H1 (cell line): ENCODE measurements around the gene TNIP1. TPM values are rescaled to one million over a fixed set of nuclear protein-coding genes. Genes with fewer than 3 reads are reported as not detected.

ENCODE experiments used
- CTCF ChIA-PET: fragments of 300-600 bp; sonication (Branson Sonifier 250); formaldehyde crosslinking; loops from one replicate; lab custom pipeline; 2021; ENCODE audit not compliant: partially characterized antibody; lab: Charles Lee
- POLR2A ChIA-PET: fragments of 300-600 bp; sonication (Branson Sonifier 250); formaldehyde crosslinking; loops from one replicate; lab custom pipeline; 2021; ENCODE audit warnings: inconsistent platforms; ENCODE audit not compliant: partially characterized antibody; lab: Charles Lee
- DNase-seq, 2 experiments: peaks; one replicate each; pipeline versions ENCODE4 v3.0.0 to v3.0.0-alpha.2; 2010 to 2022; ENCODE audit warnings: low spot score in 2 of 2, low read depth in 1 of 2, mixed read lengths in 1 of 2
- FAIRE-seq: peaks from 2 replicates; lab custom pipeline; 2011; peaks lifted over from hg19 to GRCh38; lab: Jason Lieb, UNC
- H2AFZ ChIP-seq: 2 replicates; pipeline ENCODE4 v1.8.1; 2012; ENCODE audit warnings: low read length, inconsistent platforms
- H2AK5ac ChIP-seq: 2 replicates; pipeline ENCODE4 v1.6.1; 2013; ENCODE audit warnings: low read depth, low read length
- H2BK120ac ChIP-seq: replicated peaks from 2 replicates; pipeline ENCODE3; 2013; ENCODE audit warnings: low read depth, low read length, inconsistent platforms
- H2BK12ac ChIP-seq: 2 replicates; pipeline ENCODE4 v1.6.1; 2013; ENCODE audit warnings: low read depth, low read length
- H2BK15ac ChIP-seq: 2 replicates; pipeline ENCODE4 v1.6.1; 2013; ENCODE audit warnings: low read length
- H2BK20ac ChIP-seq: 2 replicates; pipeline ENCODE4 v1.6.1; 2013; ENCODE audit warnings: low read length
- H2BK5ac ChIP-seq: 2 replicates; pipeline ENCODE4 v1.6.1; 2013; ENCODE audit warnings: low read depth, low read length
- H3K14ac ChIP-seq: 2 replicates; pipeline ENCODE4 v1.6.1; 2013; ENCODE audit warnings: inconsistent platforms; ENCODE audit not compliant: insufficient read length
- H3K18ac ChIP-seq: 2 replicates; pipeline ENCODE4 v1.6.1; 2013; ENCODE audit warnings: low read length; ENCODE audit errors: extremely low read depth
- H3K23ac ChIP-seq: 2 replicates; pipeline ENCODE4 v1.6.1; 2013; ENCODE audit warnings: inconsistent platforms; ENCODE audit not compliant: insufficient read length
- H3K23me2 ChIP-seq: 2 replicates; pipeline ENCODE4 v1.6.1; 2013; ENCODE audit warnings: low read depth, low read length
- H3K27ac ChIP-seq: 2 replicates; pipeline ENCODE4 v1.6.1; 2011; ENCODE audit warnings: low read depth, low read length, inconsistent platforms
- H3K27me3 ChIP-seq, 4 experiments: replicated peaks in 1 of 4; 1 replicate in 1 of 4; 2 replicates in 3 of 4; pipeline versions ENCODE4 v1.6.1 to v1.8.1; 2011 to 2013; ENCODE audit warnings: low read length in 3 of 4, mild to moderate bottlenecking in 3 of 4, inconsistent platforms in 2 of 4, mixed read lengths in 2 of 4, moderate library complexity in 1 of 4; ENCODE audit not compliant: control insufficient read depth in 3 of 4, insufficient read depth in 3 of 4; ENCODE audit errors: extremely low read depth in 1 of 4
- H3K36me3 ChIP-seq, 4 experiments: 2 replicates each; pipeline versions ENCODE4 v1.6.1 to v1.8.1; 2011 to 2013; ENCODE audit warnings: mild to moderate bottlenecking in 4 of 4, low read length in 3 of 4, moderate library complexity in 2 of 4, control low read depth in 1 of 4, inconsistent platforms in 1 of 4; ENCODE audit not compliant: insufficient read depth in 4 of 4, control insufficient read depth in 2 of 4
- H3K4ac ChIP-seq: replicated peaks from 2 replicates; pipeline ENCODE3; 2013; ENCODE audit warnings: low read length, low read depth, mixed read lengths, inconsistent platforms; ENCODE audit not compliant: insufficient read length
- H3K4me1 ChIP-seq, 4 experiments: replicated peaks in 1 of 4; 1 replicate in 1 of 4; 2 replicates in 3 of 4; pipeline versions ENCODE4 v1.6.1 to v1.8.1; 2011 to 2013; ENCODE audit warnings: low read length in 3 of 4, inconsistent platforms in 2 of 4, mixed read lengths in 1 of 4; ENCODE audit not compliant: insufficient read depth in 4 of 4, control insufficient read depth in 3 of 4
- H3K4me2 ChIP-seq, 2 experiments: 2 replicates each; pipeline versions ENCODE4 v1.6.1 to v1.8.1; 2011 to 2013; ENCODE audit warnings: low read depth in 2 of 2, low read length in 2 of 2, control low read depth in 1 of 2, inconsistent platforms in 1 of 2, mild to moderate bottlenecking in 1 of 2; ENCODE audit not compliant: insufficient read depth in 1 of 2
- H3K4me3 ChIP-seq, 4 experiments: fragments of 200-600, 300-600 bp in 1 of 4; sonication (generic), shearing (Covaris generic), sonication (Bioruptor Twin) in 1 of 4; 2 replicates each; pipeline versions ENCODE4 v1.5.1 to v1.8.1; 2011 to 2016; ENCODE audit warnings: low read length in 4 of 4, low read depth in 3 of 4, control low read depth in 2 of 4, inconsistent platforms in 2 of 4, mild to moderate bottlenecking in 2 of 4, mixed read lengths in 1 of 4, moderate library complexity in 1 of 4; ENCODE audit not compliant: insufficient read depth in 2 of 4; ENCODE audit errors: extremely low read depth in 1 of 4
- H3K56ac ChIP-seq: replicated peaks from 2 replicates; pipeline ENCODE3; 2013; ENCODE audit warnings: low read depth, mild to moderate bottlenecking, mixed read lengths, low read length, inconsistent platforms; ENCODE audit not compliant: insufficient read length
- H3K79me1 ChIP-seq: 2 replicates; pipeline ENCODE4 v1.6.1; 2013; ENCODE audit warnings: low read depth, low read length, control low read depth
- H3K79me2 ChIP-seq, 2 experiments: 2 replicates each; pipeline versions ENCODE4 v1.6.1 to v1.8.1; 2012 to 2013; ENCODE audit warnings: low read length in 2 of 2, mild to moderate bottlenecking in 2 of 2, inconsistent platforms in 1 of 2; ENCODE audit not compliant: insufficient read depth in 2 of 2, control insufficient read depth in 1 of 2
- H3K9ac ChIP-seq, 4 experiments: replicated peaks in 1 of 4; 1 replicate in 1 of 4; 2 replicates in 3 of 4; pipeline versions ENCODE4 v1.6.1 to v1.8.1; 2011 to 2013; ENCODE audit warnings: low read depth in 3 of 4, low read length in 3 of 4, control low read depth in 2 of 4, mild to moderate bottlenecking in 2 of 4, moderate library complexity in 2 of 4, inconsistent platforms in 1 of 4; ENCODE audit errors: extremely low read depth in 1 of 4
- H3K9me3 ChIP-seq, 2 experiments: 2 replicates each; pipeline versions ENCODE4 v1.6.1 to v1.8.1; 2012 to 2013; ENCODE audit warnings: mild to moderate bottlenecking in 2 of 2, moderate library complexity in 2 of 2, control low read depth in 1 of 2, inconsistent platforms in 1 of 2, low read depth in 1 of 2, low read length in 1 of 2, mixed read lengths in 1 of 2; ENCODE audit not compliant: insufficient read depth in 2 of 2
- H4K20me1 ChIP-seq, 2 experiments: replicated peaks in 1 of 2; 2 replicates each; pipeline versions ENCODE3 to v1.8.1; 2011 to 2013; ENCODE audit warnings: inconsistent platforms in 2 of 2, low read length in 2 of 2, mild to moderate bottlenecking in 1 of 2; ENCODE audit not compliant: insufficient read depth in 2 of 2, control insufficient read depth in 1 of 2
- H4K5ac ChIP-seq: 2 replicates; pipeline ENCODE4 v1.6.1; 2013; ENCODE audit warnings: low read length, low read depth, mixed read lengths, inconsistent platforms; ENCODE audit not compliant: insufficient read length
- H4K8ac ChIP-seq: 2 replicates; pipeline ENCODE4 v1.8.0; 2013; ENCODE audit warnings: mild to moderate bottlenecking, moderate library complexity, low read length, inconsistent platforms; ENCODE audit not compliant: insufficient read depth; ENCODE audit errors: extremely low read depth
- H4K91ac ChIP-seq: replicated peaks from 2 replicates; pipeline ENCODE3; 2013; ENCODE audit warnings: low read length, mixed read lengths, inconsistent platforms; ENCODE audit not compliant: insufficient read length
- CEBPB ChIP-seq: IDR thresholded peaks from 2 replicates; pipeline ENCODE4 v1.6.1; 2012; ENCODE audit warnings: low read depth, low read length
- CTCF ChIP-seq, 3 experiments: IDR thresholded peaks; 1 replicate in 2 of 3; 2 replicates in 1 of 3; pipeline versions ENCODE4 v1.5.1 to v1.6.1; 2011; ENCODE audit warnings: low read length in 3 of 3, mild to moderate bottlenecking in 3 of 3, inconsistent platforms in 2 of 3, low read depth in 1 of 3, moderate library complexity in 1 of 3; ENCODE audit not compliant: insufficient read depth in 1 of 3; ENCODE audit errors: control extremely low read depth in 1 of 3
- RAD21 ChIP-seq, 2 experiments: IDR thresholded peaks in 1 of 2; conservative IDR thresholded peaks in 1 of 2; 2 replicates each; pipeline ENCODE4 v1.6.1; 2011; ENCODE audit warnings: low read depth in 2 of 2, low read length in 2 of 2, improper control_type of control experiment in 1 of 2, inconsistent platforms in 1 of 2, mild to moderate bottlenecking in 1 of 2, moderate library complexity in 1 of 2
- WGBS, 2 experiments: shearing (Covaris generic) in 1 of 2; methylation state at CpG; one replicate each; pipeline versions ENCODE4 v1.1.6 to v1.1.7; 2013 to 2015; ENCODE audit warnings: low lambda C conversion rate in 2 of 2, mixed read lengths in 2 of 2, inconsistent platforms in 1 of 2, low coverage in 1 of 2, missing lambda C conversion rate in 1 of 2; ENCODE audit not compliant: insufficient replicate concordance in 2 of 2, insufficient coverage in 1 of 2, insufficient read length in 1 of 2; ENCODE audit errors: extremely low coverage in 1 of 2, missing lambda C conversion rate in 1 of 2; 5-methylcytosine and 5-hydroxymethylcytosine counted together
- polyA plus RNA-seq, 7 experiments: library from polyadenylated mRNA; depleted of rRNA in 3 of 7; stranded (reverse) in 5 of 7; unstranded in 2 of 7; fragments of >200 nt in 5 of 7; fragments of 200-250 nt in 2 of 7; gene quantifications; 1 replicate in 5 of 7; 2 replicates in 1 of 7; 4 replicates in 1 of 7; pipeline versions ENCODE4 v1.2.1 to v1.2.3, GENCODE V29; 2011 to 2013; ENCODE audit warnings: missing spikeins in 2 of 7, mixed read lengths in 2 of 7
- total RNA-seq: library from RNA; stranded (reverse); fragmentation: NEBNext Ultra II Directional; extraction: Animal tissue kit (Norgen Biotek cat#: 25700); gene quantifications from 2 replicates; pipeline ENCODE4 v1.2.1, GENCODE V29; 2021
- TF ChIP-seq, protein P1 (sequence below): IDR thresholded peaks from 2 replicates; pipeline ENCODE4 v1.6.1; 2011; ENCODE audit warnings: low read depth, mild to moderate bottlenecking, low read length; ENCODE audit not compliant: insufficient read depth

The TNIP1 gene
- total and polyA plus RNA-seq, 2 of the 8 experiments (the other 6 are each of a cell fraction or from before 2014, with no cell fraction given) = 14.2 to 31.9 TPM

DNA sequence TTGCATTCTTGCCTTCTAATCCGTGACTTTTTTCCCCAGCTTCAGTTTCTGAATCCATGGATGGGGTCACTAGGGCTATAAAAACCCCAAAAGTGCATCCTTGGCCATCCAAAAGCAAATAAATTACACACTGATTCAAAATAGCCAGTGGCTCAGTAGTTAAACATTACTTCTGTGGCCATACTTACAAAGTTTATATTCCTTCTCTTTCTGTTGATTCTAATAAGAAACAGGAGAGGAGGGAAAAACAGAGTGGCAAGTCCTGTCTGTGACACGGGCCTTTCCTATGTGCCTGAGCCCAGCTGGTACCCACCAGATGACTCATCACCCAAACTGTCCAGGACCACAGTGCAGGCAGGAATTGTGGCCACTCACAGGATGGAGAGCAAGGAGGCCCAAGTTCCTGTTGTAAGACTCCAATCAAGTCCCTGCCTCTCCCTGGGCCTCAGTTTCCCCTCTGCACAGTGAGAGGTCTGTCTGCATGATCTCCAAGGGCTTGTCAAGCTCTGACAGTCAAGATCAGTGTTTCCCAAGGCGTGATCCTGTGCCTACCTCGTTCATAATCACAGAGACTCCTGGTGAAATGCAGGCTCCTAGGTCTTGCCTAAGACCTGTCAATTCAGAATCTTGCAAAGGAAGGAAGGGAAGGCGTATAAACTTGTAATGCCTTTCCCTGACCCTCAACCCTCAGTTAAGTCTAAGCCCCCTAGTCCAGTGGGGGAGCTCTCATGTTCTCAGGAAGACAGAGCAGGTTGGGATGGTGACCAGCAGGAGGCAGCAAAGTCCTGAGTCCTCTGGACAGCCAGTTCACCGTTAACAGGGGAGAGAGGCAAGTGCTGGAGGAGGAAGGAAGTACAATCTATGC, 29.5 kb downstream of the TNIP1 start:
- H3K23ac ChIP-seq = no peak overlapping the region
- H2BK20ac ChIP-seq = no peak overlapping the region
- H4K8ac ChIP-seq = no peak overlapping the region
- no peak overlapping the region for H3K4ac ChIP-seq
- H3K56ac ChIP-seq = no peak overlapping the region
- H2BK12ac ChIP-seq = no peak overlapping the region
- H3K4me1 ChIP-seq = no peaks in the 10 kb centered on the region
- DNase-seq = peak; percentile 63 to 88
- H3K36me3 ChIP-seq = peaks cover 0 to 3% (median under 1%) of the 10 kb centered on the region in 4 experiments; a peak in 2 of 8 replicates
- TF ChIP-seq RAD21 (IDR thresholded peaks at IDR 0.05 in 1 of 2, conservative IDR thresholded peaks at IDR 0.05 in 1 of 2; ENCODE audit: low read depth in 2 of 2, low read length in 2 of 2) (peak; percentile 90 to 94), CEBPB (no peak), CTCF (IDR thresholded peaks at IDR 0.05; ENCODE audit: control extremely low read depth in 1 of 3, insufficient read depth in 1 of 3, low read depth in 1 of 3, low read length in 3 of 3) (peak; percentile 90 to 99 (median 98))
- TF ChIP-seq, protein P1, sequence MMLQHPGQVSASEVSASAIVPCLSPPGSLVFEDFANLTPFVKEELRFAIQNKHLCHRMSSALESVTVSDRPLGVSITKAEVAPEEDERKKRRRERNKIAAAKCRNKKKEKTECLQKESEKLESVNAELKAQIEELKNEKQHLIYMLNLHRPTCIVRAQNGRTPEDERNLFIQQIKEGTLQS = peak; percentile 33; the same call in 1 of the 2 replicates
- H3K27me3 ChIP-seq = no peaks in the 10 kb centered on the region
- no peak overlapping the region for H2BK120ac ChIP-seq
- no peak overlapping the region for H3K14ac ChIP-seq
- H3K79me1 ChIP-seq = no peaks in the 10 kb centered on the region
- peaks cover 3 to 8% of the 10 kb centered on the region in 2 experiments for H4K20me1 ChIP-seq
- no peak overlapping the region for H3K18ac ChIP-seq
- H3K9me3 ChIP-seq = peaks cover 0 to 2% of the 10 kb centered on the region in 2 experiments; a peak in 1 of 4 replicates
- no peak overlapping the region for H4K5ac ChIP-seq
- H4K91ac ChIP-seq = no peak overlapping the region
- ChIA-PET POLR2A (interaction anchor here (1.4 to 2.3 kb wide), 2 partner anchors 39 to 65 kb away, joined by 3 to 11 read pairs; no protein-coding TSS in a partner anchor), CTCF (interaction anchor here (0.6 to 14.2 kb wide), 33 partner anchors 13 to 1000 kb away, joined by 3 to 777 read pairs (median 7); partner anchors contain the start of genes GPX3 and TNIP1)
- H2AK5ac ChIP-seq = no peak overlapping the region
- no peak overlapping the region for H2BK15ac ChIP-seq
- no peak overlapping the region for H3K9ac ChIP-seq
- H3K23me2 ChIP-seq = no peaks in the 10 kb centered on the region
- H3K27ac ChIP-seq = no peak overlapping the region
- no peak overlapping the region for H3K4me3 ChIP-seq
- WGBS, 2 experiments = 69% methylated on average over 6 of the region's 6 CpGs; no CpG with 5 or more reads in 1 of the 2 experiments
- no peak overlapping the region for H3K4me2 ChIP-seq
- no peak overlapping the region for H2AFZ ChIP-seq
- peak; percentile 82 for FAIRE-seq
- H2BK5ac ChIP-seq = no peak overlapping the region
- no peaks in the 10 kb centered on the region for H3K79me2 ChIP-seq
